Neural cell (in vitro differentiated cells): ENCODE measurements around the gene PDS5A.

Source experiments
- CTCF ChIP-seq: fragments of 450-650 bp; IDR thresholded peaks from 2 replicates; pipeline ENCODE4 v1.5.1; 2014; ENCODE audit warnings: antibody characterized with exemption, mild to moderate bottlenecking, moderate library complexity; ENCODE audit not compliant: poor library complexity, severe bottlenecking
- EP300 ChIP-seq: fragments of 450-650 bp; conservative IDR thresholded peaks from 2 replicates; pipeline ENCODE4 v1.6.1; 2014; ENCODE audit warnings: antibody characterized with exemption, mild to moderate bottlenecking, moderate library complexity; ENCODE audit not compliant: poor library complexity, severe bottlenecking
- REST ChIP-seq: IDR thresholded peaks from 2 replicates; pipeline ENCODE4 v1.6.1; 2012; ENCODE audit warnings: borderline replicate concordance

GRCh38 chr4:39860804-39861203 lies 116.9 kb downstream of the PDS5A start:
- no peak for TF ChIP-seq CTCF
- no peak for TF ChIP-seq EP300
- TF ChIP-seq REST: no peak
